A673 (cell line): ENCODE measurements around the gene ARL8A. TPM values are rescaled to one million over a fixed set of nuclear protein-coding genes. Genes with fewer than 3 reads are reported as not detected.

Source experiments
- BruUV-seq: library from RNA; stranded (reverse); fragments of 400-500 nt; replicated peaks from 2 replicates; lab custom pipeline; 2021; lab: Mats Ljungman, UMichigan
- CTCF ChIA-PET: fragments of 300-600 bp; sonication (Branson Sonifier 250); formaldehyde crosslinking; loops from one replicate; lab custom pipeline; 2022; ENCODE audit warnings: antibody characterized with exemption; lab: Charles Lee
- POLR2A ChIA-PET: fragments of 300-600 bp; sonication (Branson Sonifier 250); formaldehyde crosslinking; loops from one replicate; lab custom pipeline; 2022; ENCODE audit warnings: antibody characterized with exemption; ENCODE audit not compliant: low non-redundant PET; lab: Charles Lee
- DNase-seq: peaks from one replicate; pipeline ENCODE4 v3.0.0-alpha.2; 2015; ENCODE audit warnings: low spot score
- H3K27ac ChIP-seq: fragments of 200-600 bp; sonication (generic); 2 replicates; pipeline ENCODE4 v1.5.1; 2016; ENCODE audit warnings: mixed run types, low read depth, mild to moderate bottlenecking, mixed read lengths, antibody characterized with exemption, low read length; ENCODE audit not compliant: poor library complexity, severe bottlenecking
- H3K27me3 ChIP-seq: fragments of 200-600 bp; sonication (generic); replicated peaks from 2 replicates; pipeline ENCODE4 v1.6.1; 2017; ENCODE audit warnings: mixed run types, low read depth, mild to moderate bottlenecking, mixed read lengths, antibody characterized with exemption, low read length; ENCODE audit not compliant: insufficient read depth, poor library complexity
- H3K36me3 ChIP-seq: fragments of 200-600 bp; sonication (generic); 2 replicates; pipeline ENCODE4 v1.6.1; 2016; ENCODE audit warnings: mixed run types, mild to moderate bottlenecking, mixed read lengths, antibody characterized with exemption, low read length; ENCODE audit not compliant: insufficient read depth, poor library complexity, severe bottlenecking
- H3K4me1 ChIP-seq: fragments of 200-600 bp; sonication (generic); 2 replicates; pipeline ENCODE4 v1.6.1; 2017; ENCODE audit warnings: mixed run types, mild to moderate bottlenecking, mixed read lengths, antibody characterized with exemption, low read length; ENCODE audit not compliant: insufficient read depth, poor library complexity, severe bottlenecking
- H3K4me3 ChIP-seq: fragments of 200-600 bp; sonication (generic); 2 replicates; pipeline ENCODE4 v1.5.1; 2016; ENCODE audit warnings: low read depth, mixed run types, mild to moderate bottlenecking, mixed read lengths, low read length; ENCODE audit not compliant: poor library complexity, severe bottlenecking
- H3K9me3 ChIP-seq: fragments of 200-600 bp; sonication (generic); 2 replicates; pipeline ENCODE4 v1.6.1; 2016; ENCODE audit warnings: mixed run types, low read depth, mild to moderate bottlenecking, mixed read lengths, antibody characterized with exemption, low read length; ENCODE audit not compliant: poor library complexity, severe bottlenecking
- EZH2 ChIP-seq: fragments of 200-600 bp; sonication (generic); IDR thresholded peaks from 2 replicates; pipeline ENCODE4 v1.6.1; 2017; ENCODE audit warnings: borderline replicate concordance, low read depth, mild to moderate bottlenecking, mixed read lengths, antibody characterized with exemption, low read length; ENCODE audit not compliant: poor library complexity, severe bottlenecking
- intact Hi-C: fragments of 100-400 bp; cut with micrococcal nuclease; formaldehyde crosslinking; loops from one replicate; pipeline ENCODE4 v1.10.0; 2022; ENCODE audit not compliant: unreplicated experiment
- total RNA-seq: library from RNA; stranded (reverse); gene quantifications from 2 replicates; pipeline ENCODE4 v1.2.3, GENCODE V29; 2021
- TF ChIP-seq, protein P1 (sequence below): fragments of 300-800, 200-600 bp; sonication (generic); conservative IDR thresholded peaks from 2 replicates; pipeline ENCODE4 v1.5.1; 2017; ENCODE audit warnings: low read depth, mild to moderate bottlenecking, antibody characterized with exemption, low read length, moderate library complexity, mixed read lengths

The ARL8A gene
- total RNA-seq, 1 experiment from 2014 or later = 41.9 TPM

- CTCF ChIA-PET = no interaction called here
- no peak overlapping the region for H3K27ac ChIP-seq
Observed at GRCh38 chr1:202105571-202106339, 38.8 kb downstream of the ARL8A start.

DNA sequence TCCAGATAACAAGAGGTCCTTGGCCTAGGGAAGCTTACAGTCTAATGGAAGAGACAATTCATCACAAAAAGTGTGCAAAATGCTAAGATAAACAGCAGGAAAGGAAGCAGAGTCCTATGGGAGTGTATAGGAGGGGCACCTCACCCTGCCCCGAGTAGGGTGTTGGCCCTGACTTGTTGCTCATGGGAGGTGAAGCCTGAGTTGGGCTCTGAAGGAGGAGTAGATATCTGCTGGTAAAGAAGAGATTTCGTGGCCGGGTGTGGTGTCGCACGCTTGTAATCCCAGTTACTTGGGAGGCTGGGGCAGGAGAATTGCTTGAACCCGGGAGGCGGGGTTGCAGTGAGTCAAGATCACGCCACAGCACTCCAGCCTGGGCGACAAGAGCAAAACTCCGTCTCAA is 40.5 kb downstream of the ARL8A start:
- H3K27me3 ChIP-seq = no peaks in the 10 kb centered on the region
- H3K9me3 ChIP-seq = no peaks in the 10 kb centered on the region
- ChIA-PET POLR2A (no interaction called here), CTCF (no interaction called here)
- intact Hi-C loops = no loop called here
- no TSS peak for BruUV-seq
- no peaks in the 10 kb centered on the region for H3K36me3 ChIP-seq
- H3K27ac ChIP-seq = no peak overlapping the region
- H3K4me1 ChIP-seq = peaks cover 8% of the 10 kb centered on the region
- TF ChIP-seq, protein P1, sequence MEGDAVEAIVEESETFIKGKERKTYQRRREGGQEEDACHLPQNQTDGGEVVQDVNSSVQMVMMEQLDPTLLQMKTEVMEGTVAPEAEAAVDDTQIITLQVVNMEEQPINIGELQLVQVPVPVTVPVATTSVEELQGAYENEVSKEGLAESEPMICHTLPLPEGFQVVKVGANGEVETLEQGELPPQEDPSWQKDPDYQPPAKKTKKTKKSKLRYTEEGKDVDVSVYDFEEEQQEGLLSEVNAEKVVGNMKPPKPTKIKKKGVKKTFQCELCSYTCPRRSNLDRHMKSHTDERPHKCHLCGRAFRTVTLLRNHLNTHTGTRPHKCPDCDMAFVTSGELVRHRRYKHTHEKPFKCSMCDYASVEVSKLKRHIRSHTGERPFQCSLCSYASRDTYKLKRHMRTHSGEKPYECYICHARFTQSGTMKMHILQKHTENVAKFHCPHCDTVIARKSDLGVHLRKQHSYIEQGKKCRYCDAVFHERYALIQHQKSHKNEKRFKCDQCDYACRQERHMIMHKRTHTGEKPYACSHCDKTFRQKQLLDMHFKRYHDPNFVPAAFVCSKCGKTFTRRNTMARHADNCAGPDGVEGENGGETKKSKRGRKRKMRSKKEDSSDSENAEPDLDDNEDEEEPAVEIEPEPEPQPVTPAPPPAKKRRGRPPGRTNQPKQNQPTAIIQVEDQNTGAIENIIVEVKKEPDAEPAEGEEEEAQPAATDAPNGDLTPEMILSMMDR = no peak
- no peak for TF ChIP-seq EZH2
- no peak for DNase-seq
- H3K4me3 ChIP-seq = no peak overlapping the region

More at GRCh38 chr1:202105571-202106339, 38.8 kb downstream of the ARL8A start:
- intact Hi-C loops = no loop called here
- POLR2A ChIA-PET = interaction anchor here (0.6 kb wide), 1 partner anchor 38 kb away, joined by 3 read pairs; no protein-coding TSS in a partner anchor
- peaks cover 8% of the 10 kb centered on the region for H3K4me1 ChIP-seq
- BruUV-seq = no TSS peak
- TF ChIP-seq, protein P1 = no peak
- no peak for TF ChIP-seq EZH2
- no peaks in the 10 kb centered on the region for H3K9me3 ChIP-seq
- H3K27me3 ChIP-seq = no peaks in the 10 kb centered on the region
- H3K36me3 ChIP-seq = no peaks in the 10 kb centered on the region
- H3K4me3 ChIP-seq = no peak overlapping the region
- DNase-seq = peak; percentile 50

GRCh38 chr1:202101184-202101583 is 43.4 kb downstream of the ARL8A start:
- H3K27me3 ChIP-seq = no peaks in the 10 kb centered on the region
- H3K27ac ChIP-seq = no peak overlapping the region
- TF ChIP-seq, protein P1 = no peak
- no peak for TF ChIP-seq EZH2
- no TSS peak for BruUV-seq
- DNase-seq = no peak
- no peaks in the 10 kb centered on the region for H3K9me3 ChIP-seq
- intact Hi-C loops = no loop called here
- ChIA-PET POLR2A (no interaction called here), CTCF (no interaction called here)
- H3K36me3 ChIP-seq = no peaks in the 10 kb centered on the region
- H3K4me3 ChIP-seq = no peak overlapping the region
- H3K4me1 ChIP-seq = peaks cover 7% of the 10 kb centered on the region
